Measurements from ENCODE around the gene CNTNAP3B.
"Not testable (repeated sequence)": the region's sequence is repeated elsewhere in the genome, so short reads cannot be mapped to it uniquely, and the experiment has no call there.

DNA sequence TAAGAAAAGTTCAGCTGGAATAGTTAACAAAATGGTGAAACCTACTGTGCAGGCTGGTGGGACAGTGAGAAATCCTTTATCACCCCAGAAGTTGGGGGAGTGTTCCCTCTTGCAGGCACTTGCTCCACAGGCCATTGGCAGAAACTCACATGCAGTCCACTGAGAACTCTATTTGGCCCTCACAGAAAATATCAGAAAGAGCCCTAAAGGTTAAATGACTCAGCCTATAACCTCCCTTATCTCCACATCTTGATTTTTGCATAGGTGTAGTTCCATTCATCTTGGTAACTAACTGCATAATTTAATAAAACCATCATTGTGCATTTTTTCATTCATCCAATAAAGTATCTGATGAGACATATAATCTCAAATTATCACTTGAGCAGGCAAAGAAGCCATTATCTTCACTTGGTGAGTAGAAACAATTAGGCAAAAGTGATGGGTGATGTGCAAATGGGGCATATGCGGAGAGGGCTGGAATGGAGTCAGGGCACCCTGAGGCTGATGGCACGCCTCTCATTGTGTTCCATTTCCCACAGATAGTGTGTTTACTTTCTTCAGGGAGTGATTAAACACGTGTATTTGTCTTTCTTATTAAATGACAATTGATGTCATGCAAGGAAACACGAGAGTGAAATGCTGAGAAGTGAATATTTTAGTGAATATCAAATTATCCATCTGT is 45.2 kb downstream of the CNTNAP3B start:
- TF ChIP-seq, protein P1, sequence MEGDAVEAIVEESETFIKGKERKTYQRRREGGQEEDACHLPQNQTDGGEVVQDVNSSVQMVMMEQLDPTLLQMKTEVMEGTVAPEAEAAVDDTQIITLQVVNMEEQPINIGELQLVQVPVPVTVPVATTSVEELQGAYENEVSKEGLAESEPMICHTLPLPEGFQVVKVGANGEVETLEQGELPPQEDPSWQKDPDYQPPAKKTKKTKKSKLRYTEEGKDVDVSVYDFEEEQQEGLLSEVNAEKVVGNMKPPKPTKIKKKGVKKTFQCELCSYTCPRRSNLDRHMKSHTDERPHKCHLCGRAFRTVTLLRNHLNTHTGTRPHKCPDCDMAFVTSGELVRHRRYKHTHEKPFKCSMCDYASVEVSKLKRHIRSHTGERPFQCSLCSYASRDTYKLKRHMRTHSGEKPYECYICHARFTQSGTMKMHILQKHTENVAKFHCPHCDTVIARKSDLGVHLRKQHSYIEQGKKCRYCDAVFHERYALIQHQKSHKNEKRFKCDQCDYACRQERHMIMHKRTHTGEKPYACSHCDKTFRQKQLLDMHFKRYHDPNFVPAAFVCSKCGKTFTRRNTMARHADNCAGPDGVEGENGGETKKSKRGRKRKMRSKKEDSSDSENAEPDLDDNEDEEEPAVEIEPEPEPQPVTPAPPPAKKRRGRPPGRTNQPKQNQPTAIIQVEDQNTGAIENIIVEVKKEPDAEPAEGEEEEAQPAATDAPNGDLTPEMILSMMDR (IDR thresholded peaks at IDR 0.05): not testable (repeated sequence)
- not testable (repeated sequence) for TF ChIP-seq ZFX (IDR thresholded peaks at IDR 0.05; ENCODE audit: borderline replicate concordance)
